Bone marrow (tissue), 2 donors: ENCODE data around the gene RAB42.
"Not testable (repeated sequence)": the region's sequence is repeated elsewhere in the genome, so short reads cannot be mapped to it uniquely, and the experiment has no call there.

Source experiments
- DNase-seq, 2 donors: peaks; one replicate each; lab custom pipeline; 2025; lab: John Stamatoyannopoulos, UW

The RAB42 gene

DNA sequence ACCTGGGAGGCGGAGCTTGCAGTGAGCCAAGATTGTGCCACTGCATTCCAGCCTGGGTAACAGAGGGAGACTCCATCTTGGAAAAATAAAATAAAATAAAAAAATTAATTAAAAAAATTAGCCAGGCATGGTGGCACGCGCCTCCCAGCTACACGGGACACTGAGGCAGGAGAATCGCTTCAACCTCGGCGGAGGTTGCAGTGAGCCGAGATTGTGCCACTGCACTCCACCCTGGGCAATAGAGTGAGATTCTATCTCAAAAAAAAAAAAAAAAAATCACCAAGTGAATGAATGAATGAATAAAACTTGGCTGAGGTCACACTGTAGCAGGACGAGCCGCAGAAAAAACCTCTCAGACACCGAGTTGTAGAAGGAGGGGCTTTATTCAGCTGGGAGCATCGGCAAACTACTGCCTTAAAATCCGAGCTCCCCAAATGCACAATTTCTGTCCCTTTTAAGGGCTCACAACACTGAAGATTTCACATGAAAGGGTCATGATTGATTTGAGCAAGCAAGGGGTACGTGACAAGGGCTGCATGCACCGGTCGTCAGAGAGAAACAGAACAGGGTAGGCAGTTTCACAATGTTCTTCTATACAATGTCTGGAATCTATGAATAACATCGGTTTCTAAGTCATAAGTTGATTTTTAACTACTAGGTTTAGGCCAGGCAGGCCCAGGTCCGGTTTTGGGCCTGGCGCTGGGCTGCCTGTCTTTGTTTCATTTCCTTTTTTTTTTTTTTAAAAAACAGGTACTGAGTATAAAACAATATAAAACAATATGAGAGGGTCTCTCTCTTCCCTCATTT, 5.3 kb upstream of the RAB42 start:
- DNase-seq, result not testable (repeated sequence)

DNA sequence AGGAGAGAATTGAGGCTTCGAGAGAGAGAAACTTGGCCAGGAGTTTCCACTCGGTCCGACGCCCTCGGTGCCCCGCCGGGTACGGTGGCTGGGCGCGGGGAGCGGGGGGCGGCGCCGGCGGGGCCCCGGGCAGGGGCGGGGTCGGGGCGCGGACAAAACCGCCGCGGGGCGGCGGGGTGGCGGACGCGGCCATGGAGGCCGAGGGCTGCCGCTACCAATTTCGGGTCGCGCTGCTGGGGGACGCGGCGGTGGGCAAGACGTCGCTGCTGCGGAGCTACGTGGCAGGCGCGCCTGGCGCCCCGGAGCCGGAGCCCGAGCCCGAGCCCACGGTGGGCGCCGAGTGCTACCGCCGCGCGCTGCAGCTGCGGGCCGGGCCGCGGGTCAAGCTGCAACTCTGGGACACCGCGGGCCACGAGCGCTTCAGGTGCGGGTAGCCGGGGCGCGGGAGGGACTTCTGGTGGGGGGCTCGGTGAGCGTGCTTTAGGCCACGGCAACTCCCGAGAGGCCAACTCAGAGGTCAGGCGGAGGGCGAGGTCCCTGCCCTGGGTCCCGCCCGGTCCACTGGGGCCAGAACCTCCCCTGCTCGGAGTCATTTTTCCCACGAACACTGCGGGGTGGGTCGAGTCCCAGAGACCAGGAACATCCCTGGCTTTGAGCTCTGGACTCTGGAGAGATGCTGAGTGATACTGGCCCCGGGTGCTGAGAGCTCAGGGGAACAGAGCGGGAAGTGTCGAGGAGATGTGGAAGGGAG, 431 bp downstream of the RAB42 start:
- no peak for DNase-seq

DNA sequence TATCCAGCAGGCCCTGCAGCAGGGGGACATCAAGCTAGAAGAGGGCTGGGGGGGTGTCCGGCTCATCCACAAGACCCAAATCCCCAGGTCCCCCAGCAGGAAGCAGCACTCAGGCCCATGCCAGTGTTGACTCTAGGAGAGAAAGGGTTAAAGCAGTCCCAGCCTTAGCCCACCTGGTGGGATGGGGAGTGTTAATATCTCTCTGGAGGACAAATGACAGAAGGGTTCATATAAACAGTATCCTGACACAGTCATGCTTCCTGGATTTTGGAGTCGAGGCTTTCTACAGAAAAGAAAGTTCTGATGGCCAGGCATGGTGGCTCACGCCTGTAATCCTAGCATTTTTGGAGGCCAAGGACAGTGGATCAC, 1.9 kb downstream of the RAB42 start:
- DNase-seq, result not testable (repeated sequence)

DNA sequence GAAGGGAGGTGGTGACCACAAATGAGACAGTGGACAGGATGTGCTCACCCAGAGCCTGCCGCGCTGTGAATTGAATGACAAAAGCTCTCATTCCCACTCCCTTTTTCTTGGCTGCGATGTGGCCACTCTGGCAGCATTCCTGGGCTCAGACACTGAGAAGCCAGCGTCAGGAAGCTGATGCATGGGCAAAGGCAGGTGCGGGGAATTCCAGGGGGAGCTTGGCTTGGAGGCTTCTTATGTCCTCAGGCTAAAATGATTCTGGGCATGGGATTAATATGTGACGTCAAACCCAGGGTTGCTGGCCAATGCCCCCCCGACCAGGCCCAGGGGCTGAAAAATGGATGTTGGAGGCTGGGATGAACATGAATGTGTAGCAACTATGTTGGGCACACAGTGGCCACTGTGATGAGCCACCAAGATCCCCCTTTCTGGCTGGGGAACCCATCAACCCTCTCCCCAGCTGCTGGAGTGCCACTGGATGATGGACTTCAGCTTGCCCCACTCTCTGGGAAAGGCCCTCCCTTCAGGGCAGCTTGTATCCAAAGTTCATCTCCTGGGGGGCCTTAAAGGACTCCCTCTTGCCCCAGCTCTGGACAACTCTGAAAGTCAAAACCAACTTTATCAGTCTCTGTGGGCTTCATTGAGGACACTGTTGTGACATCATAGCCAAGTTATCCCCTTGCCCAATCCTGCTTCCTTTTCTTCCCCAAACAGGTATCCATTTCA, 2.8 kb downstream of the RAB42 start:
- not testable (repeated sequence) for DNase-seq

DNA sequence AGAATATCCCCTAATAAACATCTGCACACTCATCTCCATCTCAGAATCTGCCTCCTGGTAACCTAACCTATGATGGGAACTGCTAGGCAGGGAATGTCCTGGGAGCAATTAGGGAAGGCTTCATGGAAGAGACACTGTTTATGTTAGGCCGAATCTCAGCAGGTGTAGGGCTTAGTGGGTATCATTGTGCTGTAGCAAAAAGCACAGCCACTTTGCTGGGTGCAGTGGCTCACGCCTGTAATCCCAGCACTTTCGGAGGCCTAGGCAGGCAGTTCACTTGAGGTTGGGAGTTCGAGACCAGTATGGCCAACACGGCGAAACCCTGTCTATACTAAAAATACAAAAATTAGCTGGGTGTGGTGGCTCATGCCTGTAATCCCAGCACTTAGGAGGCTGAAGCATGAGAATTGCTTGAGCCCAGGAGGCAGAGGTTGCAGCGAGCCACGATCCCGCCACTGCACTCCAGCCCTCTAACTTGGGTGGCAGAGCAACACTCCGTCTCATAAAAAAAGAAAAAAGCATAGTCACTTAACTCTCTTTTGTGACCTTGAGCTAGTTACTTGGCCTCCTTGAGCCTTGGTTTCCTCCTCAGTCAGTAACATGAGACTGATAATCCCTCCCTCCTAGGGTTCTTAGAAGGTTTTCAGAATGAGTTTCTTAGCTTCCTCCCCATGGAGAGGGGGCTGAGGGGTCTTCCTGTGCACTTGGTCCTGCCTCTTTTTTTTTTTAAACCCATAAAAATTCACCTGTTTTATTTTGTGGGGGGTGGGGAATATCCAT, 3.5 kb downstream of the RAB42 start:
- no peak for DNase-seq

- not testable (repeated sequence) for DNase-seq
Observed at GRCh38 chr1:28596276-28596675, 4.2 kb downstream of the RAB42 start.

DNA sequence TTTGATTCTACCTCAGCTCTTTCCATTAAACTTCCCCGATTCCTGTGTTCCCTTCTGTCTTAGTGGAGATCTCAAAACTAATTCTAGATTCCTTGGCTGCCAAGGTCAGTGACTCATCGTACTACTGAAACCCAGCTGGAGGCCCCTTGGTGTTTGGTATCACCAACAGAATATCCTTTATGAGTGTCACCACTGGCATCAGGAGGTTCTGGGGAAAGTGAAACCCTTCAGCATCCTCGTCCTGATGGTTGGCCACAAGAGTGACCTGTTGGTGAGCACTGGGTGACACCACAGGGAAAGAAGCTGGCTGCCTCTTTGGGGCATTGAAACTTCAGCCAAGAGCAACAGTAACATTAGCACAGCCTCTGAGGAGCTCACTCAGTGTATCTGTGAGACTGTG, 9.6 kb downstream of the RAB42 start:
- DNase-seq, result no peak

DNA sequence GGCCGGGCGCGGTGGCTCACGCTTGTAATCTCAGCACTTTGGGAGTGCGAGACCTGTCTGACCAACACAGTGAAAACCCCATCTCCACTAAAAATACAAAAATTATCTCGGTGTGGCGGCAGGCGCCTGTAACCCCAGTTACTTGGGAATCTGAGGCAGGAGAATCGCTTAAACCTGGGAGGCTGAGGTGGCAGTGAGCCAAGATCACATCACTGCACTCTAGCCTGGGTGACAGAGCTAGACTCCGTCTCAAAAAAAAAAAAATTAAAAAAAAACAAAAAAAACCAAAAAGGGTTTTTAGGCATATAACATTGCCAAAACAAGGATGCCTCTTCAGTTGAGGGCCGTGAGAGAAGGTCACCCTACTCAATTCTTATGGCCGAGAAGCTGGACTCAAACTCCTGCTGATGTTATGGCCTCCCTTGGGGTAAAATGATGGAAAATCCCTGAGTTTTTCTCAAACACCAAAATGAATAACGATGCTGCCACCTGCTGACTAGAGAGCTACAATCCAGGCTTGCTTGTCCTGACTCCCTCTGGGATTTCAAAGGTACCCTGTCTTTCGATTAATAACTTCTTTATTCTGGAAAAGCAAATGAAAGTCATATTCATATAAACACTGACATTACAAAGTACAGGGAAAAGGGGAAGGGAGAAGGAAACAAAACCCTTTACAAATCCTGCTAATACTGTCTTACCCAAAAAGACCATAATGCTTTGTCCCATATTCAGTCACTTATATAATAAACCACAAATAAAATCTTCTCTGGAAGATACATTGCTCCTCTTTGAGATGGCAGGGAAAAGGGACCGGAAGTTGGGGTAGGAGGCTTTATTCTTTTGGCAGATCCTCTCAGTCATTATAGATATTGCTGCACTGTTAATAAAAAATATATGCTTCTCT, 10.7 kb downstream of the RAB42 start:
- peak in 1 of 2 donors; percentile 42 for DNase-seq

DNA sequence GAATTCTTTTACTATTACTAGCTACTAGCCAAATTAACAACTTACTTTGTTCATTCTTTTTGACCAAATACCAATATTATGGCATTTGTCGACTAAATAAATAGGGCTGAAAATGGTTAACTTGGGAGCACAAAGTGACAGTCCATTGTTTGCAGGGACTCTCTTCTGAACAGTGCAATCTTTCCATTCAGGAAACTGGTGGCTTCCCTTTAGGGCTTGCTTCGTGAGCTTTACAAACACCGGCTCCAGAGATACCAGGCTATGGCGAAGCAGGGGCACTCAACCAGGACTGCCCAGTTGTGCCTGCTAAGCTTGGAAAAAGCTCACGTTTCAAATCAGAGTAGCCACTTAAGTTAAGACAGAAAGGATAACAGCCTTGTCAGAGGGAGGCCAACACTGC, 12.3 kb downstream of the RAB42 start:
- no peak for DNase-seq

DNA sequence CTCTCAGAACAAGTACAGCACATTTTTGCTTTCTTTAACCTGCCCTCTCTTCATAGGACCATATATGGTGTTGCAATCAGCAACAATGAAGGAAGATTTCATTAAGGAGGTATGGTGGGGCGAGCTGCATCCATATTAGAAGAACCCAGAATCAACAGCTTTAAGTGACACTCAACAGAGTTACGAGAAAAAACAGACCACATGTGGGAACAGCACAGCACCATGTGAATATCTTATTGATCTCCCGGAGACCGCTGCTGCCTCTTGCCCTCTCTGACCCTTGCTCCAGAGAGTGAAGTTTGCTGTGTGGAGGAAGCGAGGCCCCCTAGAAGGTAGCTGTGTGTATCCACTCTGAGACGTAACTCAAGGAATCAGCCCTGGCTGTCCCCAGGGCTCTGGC, 12.9 kb downstream of the RAB42 start:
- no peak for DNase-seq

DNA sequence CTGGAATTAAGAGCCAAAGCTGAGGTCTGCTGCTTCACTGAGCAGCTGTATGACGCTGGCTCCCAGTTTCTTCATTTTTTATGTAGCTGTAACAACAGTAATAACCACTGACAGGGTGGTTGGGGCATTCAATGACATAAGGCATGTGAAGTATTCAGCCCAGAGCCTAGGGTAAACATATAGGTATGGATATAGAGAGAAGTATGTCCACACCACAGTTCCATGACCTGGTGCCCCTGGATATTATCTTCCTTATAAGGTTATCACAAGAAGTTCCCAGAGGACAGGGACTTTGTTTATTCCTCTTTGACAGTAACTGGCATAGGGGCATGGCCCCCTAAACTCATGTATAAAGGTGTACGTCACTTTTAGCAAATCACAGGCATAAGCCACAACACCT, 14.7 kb downstream of the RAB42 start:
- DNase-seq, result no peak

- DNase-seq, result no peak
Observed at GRCh38 chr1:28613175-28613574, 21.1 kb downstream of the RAB42 start.

DNA sequence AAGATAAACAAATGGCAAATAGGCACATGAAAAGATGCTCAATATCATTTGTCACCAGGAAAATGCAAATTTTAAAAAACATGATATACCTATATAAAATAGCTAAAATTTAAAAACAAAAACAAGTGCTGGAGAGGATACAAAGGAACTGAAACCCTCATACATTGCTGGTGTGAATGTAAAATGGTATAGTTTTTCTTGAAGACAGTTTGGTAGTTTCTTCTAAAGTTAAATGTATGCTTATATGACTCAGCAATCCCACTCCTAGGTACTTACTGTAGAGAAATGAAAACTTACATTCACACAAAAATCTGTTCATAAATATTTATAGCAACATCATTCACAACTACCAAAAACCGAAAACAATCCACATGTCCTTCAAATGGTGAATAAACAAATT, 39.6 kb downstream of the RAB42 start:
- DNase-seq, result no peak

DNA sequence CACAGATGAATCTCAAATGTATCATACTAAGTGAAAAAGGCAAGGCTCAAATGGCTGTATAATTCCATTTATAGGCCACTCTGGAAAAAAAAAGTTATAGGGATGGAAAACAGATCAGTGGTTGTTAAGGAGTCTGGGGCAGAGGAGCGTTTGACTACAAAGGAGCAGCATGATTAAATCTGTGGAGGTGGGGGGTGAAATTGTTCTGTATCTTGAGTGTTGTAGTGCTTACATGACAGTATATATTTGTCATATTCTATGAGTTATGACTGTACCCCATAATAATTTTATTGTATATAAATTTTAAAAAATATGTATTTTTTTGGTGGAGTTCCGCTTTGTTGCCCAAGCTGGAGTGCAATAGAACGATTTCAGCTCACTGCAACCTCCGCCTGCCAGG, 40.5 kb downstream of the RAB42 start:
- DNase-seq, result no peak

DNA sequence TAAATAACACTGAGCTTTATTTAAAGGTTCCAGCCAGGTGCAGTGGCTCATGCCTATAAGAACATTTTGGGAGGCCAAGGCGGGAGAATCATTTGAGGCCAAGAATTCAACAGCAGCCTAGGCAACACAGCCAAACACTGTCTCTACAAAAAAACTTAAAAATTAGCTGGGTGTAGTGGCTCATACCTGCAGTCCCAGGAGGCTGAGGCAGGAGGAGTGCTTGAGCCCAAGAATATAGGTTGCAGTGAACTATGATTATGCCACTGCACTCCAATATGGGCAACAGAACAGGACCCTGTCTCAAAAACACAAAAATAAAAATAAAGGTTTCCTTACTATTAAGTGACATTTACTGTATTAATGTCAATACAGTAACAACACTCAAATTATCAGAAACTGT, 48.7 kb downstream of the RAB42 start:
- DNase-seq, result peak in 1 of 2 donors; percentile 5

- peak in 1 of 2 donors; percentile 39 for DNase-seq
Observed at GRCh38 chr1:28642056-28642846, 50.2 kb downstream of the RAB42 start.

DNA sequence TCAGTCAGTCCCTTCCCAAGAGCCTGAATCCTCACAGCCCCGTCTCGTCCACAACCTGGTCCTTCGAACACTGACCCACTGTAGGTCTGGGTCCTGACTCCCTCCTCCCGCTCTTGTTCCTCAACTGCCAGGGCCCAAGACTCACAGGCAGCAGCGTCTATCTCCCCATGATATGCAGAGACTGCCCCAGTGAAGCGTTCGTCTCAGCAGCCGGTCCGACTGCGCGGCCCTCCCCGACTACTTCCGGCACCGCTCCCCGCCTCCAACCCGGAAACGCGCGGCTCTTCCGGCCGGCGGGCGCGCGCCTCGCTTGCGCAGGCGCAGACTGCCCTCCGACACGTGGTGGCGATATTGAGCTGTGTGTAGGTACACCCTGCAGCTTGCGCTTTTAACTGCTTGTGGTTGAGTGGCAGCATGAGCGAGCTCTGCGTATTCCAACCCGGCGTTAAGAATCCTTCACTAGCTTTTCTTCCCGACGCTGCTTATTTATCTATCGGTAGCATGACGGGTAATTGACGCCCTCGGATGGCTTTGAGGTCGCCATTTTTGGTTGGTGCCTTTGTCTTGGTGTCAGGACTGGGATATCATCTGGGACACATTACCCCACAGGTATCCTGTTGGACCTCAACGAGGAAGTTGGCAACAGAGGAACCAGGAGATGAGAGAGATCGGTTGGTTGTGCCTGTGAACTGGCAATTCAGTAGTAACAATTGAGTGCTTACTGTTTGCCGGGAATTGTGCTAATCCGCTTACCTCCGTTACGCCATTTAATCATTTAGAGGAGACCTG, 51.0 kb downstream of the RAB42 start, which contains the start of gene TAF12:
Gene TAF12 (minus strand): TSS at position 221 of the 789 bp plus-strand sequence. CDS start 20,986 bp downstream, outside the sequence.
- DNase-seq, result peak; percentile 76 to 87

- DNase-seq, result no peak
Observed at GRCh38 chr1:28644494-28644893, 52.4 kb downstream of the RAB42 start.
